NCI-H2107 (cell line): ENCODE measurements around the gene PROS1.

Source experiments
- DNase-seq: peaks from one replicate; lab custom pipeline; 2025; lab: John Stamatoyannopoulos, UW

The PROS1 gene

DNA sequence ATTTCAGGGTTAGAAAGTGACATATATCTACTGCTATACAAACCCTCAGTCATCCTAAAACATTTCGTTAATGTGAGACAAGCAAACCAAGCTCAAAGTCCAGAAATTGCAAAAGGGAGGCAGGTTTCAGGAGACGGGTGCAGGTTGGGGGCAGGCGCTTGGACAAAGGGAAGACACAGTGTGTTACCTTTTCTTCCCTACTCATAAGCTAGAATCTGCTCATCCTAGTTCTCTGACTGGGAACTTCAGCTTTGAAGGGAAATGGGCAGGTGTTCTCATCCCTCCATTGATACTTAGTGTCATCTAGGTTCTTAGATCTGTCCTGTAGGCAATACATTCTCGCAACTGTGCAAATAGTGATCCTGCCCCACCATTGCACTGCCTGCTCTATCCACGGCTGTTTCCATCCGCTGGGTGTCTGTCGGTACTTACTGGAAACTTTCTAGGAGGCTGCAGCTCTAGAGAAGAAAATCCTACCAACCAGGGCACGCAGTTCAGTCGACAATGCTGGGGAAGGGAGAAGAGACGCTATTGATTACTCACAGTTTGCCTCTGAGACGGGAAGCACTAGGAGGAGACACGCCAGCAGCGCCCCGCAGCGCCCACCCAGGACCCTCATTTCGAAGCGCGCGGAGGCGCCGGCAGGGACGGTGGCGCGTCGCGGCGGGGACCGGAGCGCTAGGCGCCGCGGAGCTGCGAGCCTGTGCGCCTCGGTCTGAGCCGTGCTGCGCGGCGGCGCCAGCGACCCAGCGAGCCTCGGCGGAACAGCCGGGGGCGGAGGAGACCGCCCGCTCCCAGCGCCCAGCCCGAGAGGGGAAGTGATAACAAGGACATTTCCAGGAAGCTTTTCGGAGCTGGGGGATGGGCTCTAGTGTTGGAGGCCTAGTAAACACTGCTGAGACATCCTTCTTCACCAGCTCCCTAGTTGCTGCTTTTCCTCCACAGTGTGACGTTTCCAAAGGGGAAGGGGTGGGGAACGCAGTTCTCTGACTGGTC, at the start of gene PROS1:
TSS of gene PROS1 (minus strand) at position 766 of the 996 bp plus-strand sequence. CDS start at position 619, 147 bp downstream.
- DNase-seq, result no peak

DNA sequence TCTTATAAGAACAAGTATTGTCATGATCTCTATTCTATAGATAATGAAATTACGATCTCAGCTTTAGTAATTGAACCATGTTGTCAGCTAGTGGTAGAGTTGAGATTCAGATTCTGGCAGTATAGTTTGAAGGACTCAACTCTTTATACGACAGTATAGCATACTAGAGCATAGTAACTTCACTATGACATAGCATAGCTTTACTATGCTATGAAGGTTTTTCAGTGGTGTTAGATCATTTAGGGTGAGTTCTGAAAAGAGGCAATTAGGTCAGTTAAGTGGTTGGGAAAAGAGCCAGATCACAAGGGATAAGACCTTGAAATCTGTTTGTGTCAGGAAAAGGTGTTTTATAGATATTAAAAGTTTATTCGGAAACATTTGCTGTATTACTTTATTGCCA, 46.6 kb upstream of the PROS1 start:
- no peak for DNase-seq

DNA sequence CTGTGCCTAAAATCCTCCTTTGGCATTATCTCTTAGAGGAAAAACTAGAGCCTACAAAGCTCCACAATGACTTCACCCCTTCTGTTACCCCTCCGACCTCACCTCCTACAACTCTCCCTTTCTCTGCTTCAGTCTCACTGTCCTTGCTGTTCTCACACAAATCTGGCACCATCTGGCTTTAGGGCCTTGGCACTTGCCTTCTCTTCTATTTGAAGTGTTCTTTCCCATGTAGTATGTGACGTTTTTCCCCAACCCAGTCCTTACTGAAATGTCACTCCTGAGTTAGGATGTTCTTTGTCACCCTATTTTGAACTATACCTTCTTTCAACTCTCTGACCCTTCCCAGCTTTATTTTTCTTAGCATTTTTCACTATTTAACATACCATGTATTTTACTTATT, 46.0 kb upstream of the PROS1 start:
- no peak for DNase-seq

DNA sequence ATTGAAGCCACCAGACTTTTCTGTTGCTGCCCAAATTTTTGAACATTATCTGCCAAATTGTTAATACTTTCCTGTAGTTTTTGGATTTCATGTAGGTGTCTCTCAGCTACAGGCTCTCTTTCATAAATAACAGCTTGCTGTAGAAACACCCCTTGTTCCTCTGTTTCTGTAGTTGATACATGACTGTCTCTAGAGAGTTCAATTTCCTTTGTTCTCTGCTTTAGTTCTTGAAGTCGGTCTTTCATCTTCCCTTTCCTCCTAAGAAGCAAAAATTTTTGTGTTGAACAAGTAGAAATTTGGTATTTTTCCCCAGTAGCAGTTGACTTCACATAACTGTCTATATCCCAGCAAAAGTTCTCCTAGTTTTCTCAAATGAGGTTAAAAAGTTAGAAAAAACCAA, 41.3 kb upstream of the PROS1 start:
- DNase-seq, result no peak

DNA sequence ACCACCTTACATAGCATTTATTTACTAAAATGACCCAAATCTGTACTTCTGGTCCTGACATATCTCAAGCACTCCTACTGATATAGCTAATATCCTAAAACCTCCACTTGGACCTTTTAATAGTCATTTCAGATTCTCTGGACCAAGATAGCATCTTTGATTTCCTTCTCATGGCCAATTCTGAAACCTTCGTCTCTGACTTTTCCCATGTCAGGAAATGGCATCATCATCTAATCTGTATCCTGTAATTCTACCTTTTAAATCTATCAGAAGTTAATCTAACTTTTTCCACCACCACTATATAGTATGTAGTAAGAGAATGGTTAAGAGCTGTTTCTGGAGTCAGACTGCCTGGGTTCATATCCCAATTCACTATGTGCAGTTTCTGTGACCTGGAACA, 38.5 kb upstream of the PROS1 start:
- no peak for DNase-seq

DNA sequence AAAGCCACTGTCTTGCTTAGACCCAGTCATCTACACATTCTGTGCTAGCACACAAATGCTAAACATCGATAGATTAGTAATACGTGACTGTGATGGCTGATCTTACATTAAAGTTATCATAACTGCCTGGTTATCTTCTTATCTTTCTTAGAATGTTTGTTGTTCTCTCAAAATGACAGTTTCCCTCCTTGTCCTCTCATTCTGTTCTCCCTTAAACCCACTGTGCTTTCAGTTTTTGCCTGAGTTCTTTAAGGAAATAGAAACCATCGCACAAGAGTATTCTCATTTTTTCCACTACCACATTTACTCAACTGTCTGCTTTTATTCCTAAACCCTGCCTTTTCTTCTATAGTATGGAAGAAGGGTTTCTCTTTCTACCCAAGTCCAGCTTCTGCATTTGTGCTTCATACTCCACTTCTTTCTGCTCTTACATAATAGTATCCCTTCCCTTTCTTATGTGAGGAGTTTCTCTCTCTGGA, 37.6 kb upstream of the PROS1 start:
- no peak for DNase-seq

DNA sequence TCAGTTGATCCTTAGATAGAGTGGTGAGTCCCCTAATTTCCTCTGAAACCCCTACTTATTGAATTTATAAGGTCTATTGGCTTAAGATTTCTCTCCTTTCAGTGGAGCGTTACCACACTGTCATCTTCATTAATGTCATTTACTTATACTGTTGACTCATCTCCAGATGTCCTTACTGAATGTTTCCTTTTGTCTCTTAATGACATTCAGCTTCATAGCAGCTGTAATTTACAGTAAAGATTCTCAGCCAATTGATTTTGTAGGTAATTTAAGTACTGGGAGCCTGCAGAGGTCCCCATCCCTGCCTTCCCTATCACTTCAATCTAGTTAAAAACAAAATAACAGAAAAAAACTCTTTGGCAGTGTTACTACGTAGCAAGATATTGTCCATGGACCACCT, 35.9 kb upstream of the PROS1 start:
- no peak for DNase-seq

DNA sequence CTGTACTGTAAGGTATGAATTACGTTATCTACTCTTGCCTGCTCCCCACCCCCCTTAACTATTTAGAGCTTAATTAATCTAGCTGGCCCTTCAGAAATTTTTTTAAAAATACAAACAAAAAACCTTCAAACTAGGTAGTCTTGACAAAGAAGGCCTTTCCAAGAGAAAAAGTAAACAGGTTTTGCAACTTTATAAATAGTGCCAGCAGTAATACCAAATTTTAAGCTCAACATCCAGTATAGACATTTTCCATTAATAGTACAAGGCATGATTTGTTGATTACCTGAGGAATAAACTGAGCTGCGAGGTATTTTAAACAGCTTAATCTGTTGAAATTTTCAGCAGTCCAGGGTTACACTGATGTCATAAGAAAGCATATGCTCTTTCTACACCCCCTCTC, 34.6 kb upstream of the PROS1 start:
- no peak for DNase-seq

DNA sequence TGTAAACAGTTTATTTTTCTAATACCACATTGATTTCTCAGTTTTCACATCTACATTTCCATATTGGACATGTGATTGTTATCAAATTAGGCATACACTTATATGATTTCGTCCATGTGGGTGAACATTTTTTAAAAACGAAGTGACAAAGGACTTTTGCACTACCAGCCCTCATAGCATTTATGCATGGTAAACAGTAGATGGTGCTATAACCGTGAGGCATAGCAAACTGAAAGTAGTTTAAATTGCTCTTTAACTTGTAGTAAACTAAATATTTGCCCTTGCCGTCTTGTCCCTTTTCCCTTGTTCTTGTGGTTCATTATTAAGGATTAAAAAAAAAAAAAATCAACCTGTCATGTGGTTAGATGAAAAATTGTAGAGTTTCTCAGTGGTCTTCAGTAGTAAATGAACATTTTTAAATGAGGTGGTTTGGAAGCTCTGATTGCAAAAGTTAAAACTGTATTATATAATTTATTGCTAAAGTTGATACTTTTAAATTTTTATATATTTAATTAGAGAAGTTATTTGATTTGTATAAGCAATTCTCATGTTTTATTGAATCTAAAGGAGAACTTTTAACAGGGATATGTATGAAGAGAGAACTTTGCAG, 30.7 kb upstream of the PROS1 start:
- DNase-seq, result peak; percentile 6

DNA sequence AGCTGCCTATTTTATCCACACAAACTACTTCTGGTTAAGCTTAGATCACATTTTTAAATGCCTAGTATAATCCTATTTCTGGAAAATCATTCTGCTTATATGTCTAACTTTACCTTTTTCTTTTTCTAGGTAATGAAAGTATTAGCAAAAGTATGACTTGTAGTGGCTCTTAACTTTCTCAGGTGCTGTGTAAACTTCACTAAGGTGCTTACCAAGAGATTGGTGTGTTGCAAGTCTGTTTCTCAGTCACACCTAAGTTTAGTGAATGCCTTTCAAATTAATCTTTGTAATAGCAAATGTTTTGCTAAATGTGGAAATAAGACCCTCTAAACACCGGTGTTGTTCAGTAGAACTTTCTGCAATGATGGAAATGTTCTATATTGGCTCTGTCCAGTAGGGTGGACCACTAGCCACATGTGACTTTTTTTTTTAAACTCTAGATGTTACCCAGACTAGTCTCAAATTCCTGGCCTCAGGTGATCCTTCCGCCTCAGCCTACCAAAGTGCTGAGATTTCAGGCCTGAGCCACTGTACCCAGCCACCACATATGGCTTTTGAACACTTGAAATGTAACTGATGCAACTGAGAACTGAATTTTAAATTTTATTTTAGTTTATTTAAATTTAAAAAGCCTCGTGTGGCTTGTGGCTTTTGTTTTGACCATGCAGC, 28.3 kb upstream of the PROS1 start:
- no peak for DNase-seq

DNA sequence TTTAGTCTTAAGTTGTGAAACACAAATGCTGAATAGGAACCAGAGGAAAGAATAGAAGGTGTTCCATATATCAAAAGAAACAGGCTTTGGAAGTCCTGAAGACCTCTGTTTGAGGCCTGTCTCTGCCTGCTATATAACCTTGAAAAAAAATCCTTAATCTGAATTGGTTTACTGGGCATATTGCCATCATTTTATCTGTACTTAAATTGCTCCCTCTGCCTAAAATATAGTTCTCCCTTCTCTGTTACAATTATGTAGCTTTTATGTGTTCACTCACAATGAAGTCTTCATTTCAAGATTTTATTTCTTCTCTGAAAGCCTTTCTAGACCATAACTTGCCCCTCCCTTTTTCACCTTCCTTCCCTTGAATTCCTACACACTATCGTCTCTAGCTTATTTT, 27.5 kb upstream of the PROS1 start:
- DNase-seq, result no peak

DNA sequence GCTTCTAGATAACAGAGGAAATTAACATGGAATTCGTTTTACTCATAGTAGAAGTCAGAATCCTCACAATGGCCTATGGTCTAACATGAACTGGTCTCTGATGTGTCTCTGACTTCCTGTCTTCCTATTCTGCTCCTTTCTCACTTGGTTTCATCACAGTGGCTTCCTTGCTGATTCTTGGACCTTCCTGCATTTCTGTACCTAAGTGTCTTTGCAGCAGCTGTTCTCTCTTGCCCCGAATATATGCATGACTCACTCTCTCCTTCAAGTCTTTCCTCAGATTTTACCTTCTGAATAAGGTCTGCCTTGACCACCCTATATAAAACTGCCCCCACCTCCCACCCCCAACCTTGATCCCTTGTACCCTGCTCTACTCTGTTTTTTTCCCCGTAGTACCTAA, 20.4 kb upstream of the PROS1 start:
- DNase-seq, result no peak

DNA sequence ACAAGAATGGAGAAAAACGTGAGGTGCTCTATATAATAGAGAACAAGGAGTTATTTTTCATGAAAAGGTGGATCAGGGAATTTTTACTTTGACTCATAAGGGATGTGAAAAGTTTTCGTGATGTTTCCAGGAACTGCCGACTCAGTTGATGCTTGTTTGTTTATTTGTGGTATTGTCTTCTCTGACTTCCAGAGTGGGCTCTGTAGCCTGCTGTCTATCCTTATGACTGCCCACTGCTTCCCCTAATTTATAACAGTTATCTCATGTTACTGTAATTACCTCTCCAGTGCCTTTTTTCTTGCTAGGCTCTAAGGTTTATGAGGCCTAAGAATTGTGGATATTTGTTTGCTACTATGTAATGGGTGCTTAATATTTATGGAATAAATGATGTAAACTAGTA, 18.5 kb upstream of the PROS1 start:
- DNase-seq, result no peak

DNA sequence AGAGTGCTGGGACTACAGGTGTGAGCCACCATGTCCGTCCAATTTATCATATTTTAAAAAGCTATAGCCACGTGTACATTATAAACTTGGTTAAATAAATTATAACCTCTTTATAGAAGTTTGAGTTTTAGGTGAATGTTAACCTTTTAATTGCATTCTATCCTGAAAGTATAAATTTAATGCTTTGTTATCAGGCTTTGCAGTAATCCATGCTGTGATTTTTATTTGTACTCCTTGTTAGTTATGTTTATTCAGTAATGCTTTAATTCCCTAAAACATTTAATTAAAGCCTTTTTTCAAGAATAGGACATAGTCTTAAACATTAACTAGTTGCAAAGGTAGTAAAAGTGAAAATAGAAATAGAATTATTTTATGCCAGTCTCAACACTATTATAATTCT, 17.9 kb upstream of the PROS1 start:
- no peak for DNase-seq

DNA sequence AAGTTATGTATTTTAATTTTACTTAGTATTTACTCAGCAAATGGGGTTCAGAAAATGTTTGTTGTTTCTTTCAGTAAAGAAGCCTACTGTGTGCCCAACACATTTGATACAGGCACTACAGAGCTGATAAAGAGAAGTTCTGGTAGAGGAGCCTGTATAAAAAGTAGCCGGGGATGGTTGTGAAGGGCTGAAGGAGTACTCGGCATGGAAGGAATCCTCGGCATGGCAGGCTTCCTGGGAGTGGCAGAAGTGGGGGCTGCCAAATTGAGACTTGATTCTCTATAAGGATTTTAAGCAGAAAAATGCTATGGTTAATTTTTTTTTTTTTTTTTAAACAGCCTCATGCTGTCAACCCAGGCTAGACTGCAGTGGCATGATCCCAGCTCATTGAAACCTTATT, 15.5 kb upstream of the PROS1 start:
- no peak for DNase-seq

DNA sequence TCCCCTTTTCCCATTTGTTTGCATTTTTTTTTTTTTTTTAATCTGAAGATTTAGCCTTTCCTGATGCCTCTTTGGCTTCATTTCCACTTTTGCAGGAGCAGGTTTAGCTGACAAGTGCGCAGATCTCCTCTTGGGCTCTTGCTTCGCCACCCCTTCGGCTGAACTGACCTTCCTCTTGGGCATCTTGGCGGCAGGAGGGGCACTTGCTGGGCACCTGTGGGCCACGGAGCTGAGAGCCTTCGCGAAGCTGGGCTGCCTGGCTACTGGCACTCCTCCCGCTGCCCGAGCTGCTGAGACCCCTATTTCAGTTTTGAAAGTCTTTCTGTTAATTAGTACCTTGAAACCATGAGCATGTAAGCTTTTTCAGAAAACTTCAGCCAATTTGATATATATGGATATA, 15.1 kb upstream of the PROS1 start:
- DNase-seq, result no peak

DNA sequence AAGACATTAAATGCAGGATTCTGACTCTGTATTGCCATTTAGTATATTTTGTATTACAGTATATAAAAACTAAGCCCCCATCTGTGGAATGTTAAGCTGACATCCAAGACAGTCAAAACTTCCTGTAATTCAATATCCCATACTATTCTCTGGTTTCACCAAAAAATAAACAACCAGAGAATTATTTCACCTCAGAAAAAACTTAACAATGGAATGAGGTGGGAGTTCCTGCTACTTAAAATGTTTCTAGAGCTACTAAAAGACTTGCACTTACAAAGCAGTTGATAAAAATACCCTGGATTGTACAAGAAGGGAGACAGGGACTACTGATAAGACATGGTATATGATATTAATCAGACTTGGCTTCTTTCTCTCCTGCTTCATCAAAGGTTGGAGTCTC, 14.6 kb upstream of the PROS1 start:
- no peak for DNase-seq

DNA sequence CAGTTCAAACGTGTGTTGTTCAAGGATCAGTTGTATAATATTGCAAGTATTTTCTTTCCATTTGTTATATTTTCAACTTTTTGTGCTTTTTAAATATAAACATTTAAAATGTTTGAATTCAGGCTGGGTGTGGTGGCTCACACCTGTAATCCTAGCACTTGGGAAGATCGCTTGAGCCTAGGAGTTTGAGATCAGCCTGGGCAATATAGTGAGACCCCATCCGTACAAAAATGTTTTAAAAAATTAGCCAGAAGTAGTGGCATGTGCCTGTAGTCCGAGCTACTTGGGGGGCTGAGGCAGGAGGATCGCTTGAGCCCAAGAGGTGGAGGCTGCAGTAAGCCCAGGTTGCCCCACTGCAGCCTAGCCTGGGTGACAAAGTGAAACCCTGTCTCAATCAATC, 10.9 kb upstream of the PROS1 start:
- no peak for DNase-seq

DNA sequence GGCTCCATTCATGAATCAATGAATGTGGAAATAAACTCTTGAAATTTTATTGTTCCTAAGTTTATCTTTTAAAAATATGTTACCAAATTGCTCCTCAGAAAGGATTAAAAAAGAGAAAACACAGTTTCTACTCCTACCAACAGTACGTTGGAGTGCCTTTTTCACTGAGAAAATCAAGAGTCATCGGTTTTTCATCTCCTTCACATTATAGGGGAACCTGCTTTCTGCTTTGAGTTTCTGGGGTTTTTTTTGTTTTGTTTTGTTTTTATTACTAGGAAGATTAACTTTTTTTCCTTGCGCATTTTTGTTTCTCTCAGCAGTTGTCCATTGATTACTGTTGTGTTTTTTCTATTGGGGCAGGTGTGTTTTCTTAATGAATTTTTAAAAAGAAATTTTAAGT, 9.7 kb upstream of the PROS1 start:
- no peak for DNase-seq

DNA sequence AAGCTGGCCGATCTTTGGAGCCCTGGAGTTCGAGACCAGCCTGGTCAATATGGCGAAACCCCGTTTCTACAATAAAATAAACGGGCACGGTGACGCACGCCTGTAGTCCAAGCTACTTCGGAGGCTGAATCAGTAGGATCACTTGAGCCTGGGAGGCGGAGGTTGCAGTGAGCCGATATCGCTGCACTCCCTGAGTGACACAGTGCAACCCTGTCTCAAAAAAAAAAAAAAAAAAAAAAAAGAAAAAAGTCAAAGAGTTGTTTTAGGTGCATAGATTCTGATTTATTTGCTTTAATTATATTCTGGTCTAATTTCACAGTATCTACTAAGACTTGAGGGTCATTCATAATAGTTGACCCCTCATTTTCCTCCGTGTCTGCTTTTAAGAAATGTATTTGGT, 8.0 kb upstream of the PROS1 start:
- DNase-seq, result no peak

DNA sequence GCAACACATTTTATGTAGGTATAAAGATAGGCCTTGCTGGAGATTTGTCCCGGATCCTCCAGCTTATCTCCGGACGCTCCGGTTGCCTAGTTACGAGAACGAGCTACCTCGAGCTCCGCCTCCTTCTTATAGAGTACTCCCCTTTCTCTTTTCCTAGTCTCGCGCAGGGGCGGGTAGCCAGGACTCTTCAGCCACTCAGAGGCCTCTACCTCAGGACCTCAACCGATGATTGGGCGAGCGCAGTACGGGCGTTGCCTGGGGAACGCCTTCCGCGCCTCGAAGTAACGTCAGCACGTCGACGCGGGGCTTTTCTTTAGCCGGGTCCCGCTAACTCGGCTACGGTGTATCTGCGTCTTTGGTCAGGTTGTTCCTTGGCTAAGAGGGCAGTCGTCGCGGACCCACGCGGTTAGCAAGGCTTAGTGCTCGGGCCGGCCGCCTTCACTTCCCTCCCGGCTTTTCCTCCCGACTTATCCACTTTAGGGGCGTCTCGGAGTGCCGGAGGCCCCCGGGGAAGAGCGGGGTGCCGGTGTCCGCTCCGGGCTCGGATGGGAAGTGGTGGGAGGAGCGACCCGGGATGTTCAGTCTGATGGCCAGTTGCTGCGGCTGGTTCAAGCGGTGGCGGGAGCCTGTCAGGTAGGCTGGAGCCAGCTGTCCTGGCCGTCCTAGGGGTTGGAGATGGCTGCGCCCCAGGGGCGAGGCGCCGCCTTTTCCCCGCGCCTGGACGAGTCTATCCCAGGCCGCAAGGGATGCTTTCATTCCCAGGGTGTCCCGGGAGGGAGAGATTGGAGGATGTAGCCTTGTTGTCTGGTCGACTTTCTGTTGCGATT, 6.4 kb upstream of the PROS1 start, which contains the start of gene ARL13B:
TSS of gene ARL13B (plus strand) at position 306 of the 827 bp plus-strand sequence. CDS start at position 575, 269 bp downstream.
- peak; percentile 96 for DNase-seq

DNA sequence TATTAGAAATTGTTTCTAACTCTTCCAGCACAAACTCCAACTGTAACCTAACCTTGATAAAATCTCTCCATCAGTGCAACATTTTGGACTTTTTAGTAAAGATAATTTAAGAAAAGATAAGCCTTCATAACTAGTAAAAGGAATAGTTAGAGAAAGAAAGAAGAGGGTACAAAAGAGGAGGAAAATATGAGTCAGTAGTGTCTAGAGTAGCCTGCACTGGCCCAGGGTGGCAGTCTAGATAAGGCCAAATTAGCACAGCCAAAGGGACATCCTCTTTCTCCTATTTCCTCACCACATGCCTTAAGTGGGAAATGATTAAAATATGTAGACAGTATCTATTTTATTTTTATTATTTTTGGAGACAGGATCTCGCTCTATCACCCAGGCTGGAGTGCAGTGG, 3.7 kb downstream of the PROS1 start:
- no peak for DNase-seq
